ENCODE measurements around the gene MBP.

The MBP gene

DNA sequence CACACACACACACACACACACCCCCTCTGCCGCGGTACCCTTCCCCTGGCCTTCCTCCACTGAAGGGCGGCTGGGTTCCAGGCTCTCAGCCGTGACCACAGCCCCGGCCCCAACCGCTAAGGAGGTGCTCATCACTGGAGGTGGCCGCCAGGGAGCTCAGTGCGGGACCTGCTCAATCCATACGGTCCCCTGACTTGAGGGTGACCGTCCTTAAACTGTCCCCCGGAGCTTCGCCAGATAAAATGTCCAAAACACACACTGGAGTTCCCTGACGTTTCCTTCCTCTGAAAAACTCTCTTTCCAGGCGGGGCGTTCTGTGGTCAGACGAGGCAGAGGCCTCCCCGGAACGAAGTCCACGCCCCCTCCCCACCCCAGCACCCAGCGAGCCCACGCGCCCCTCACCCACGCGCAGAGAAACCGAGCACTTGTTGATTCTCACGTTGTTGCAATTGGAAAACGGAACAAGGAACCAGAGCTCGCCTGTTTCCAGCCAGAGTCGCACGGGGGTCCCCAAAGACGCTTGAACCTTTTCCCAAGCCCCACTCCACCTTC, 1.4 kb downstream of the MBP start:
- TF ChIP-seq FOXP2 (optimal IDR thresholded peaks at IDR 0.05; ENCODE audit: borderline replicate concordance, extremely low read depth, extremely low read length, insufficient read depth), result no peak
- no peak for TF ChIP-seq SIN3A (IDR thresholded peaks at IDR 0.05; ENCODE audit: borderline replicate concordance, insufficient read depth, low read length)
- no peak for TF ChIP-seq POLR2AphosphoS5 (IDR thresholded peaks at IDR 0.05; ENCODE audit: low read depth, low read length)
- TF ChIP-seq TAF1 (IDR thresholded peaks at IDR 0.05; ENCODE audit: borderline replicate concordance, insufficient read depth, low read length), result no peak
- TF ChIP-seq REST (IDR thresholded peaks at IDR 0.05; ENCODE audit: insufficient read depth in 1 of 2, low read depth in 2 of 2, low read length in 2 of 2), result no peak

GRCh38 chr18:77130229-77131099, 2.1 kb downstream of the MBP start:
- TF ChIP-seq TAF1 (IDR thresholded peaks at IDR 0.05; ENCODE audit: borderline replicate concordance, insufficient read depth, low read length) (no peak), REST (IDR thresholded peaks at IDR 0.05; ENCODE audit: insufficient read depth in 1 of 2, low read depth in 2 of 2, low read length in 2 of 2) (no peak), SIN3A (IDR thresholded peaks at IDR 0.05; ENCODE audit: borderline replicate concordance, insufficient read depth, low read length) (no peak), FOXP2 (optimal IDR thresholded peaks at IDR 0.05; ENCODE audit: borderline replicate concordance, extremely low read depth, extremely low read length, insufficient read depth) (no peak), POLR2AphosphoS5 (IDR thresholded peaks at IDR 0.05; ENCODE audit: low read depth, low read length) (no peak)

- no peak for TF ChIP-seq SIN3A (IDR thresholded peaks at IDR 0.05; ENCODE audit: borderline replicate concordance, insufficient read depth, low read length)
- no peak for TF ChIP-seq FOXP2 (optimal IDR thresholded peaks at IDR 0.05; ENCODE audit: borderline replicate concordance, extremely low read depth, extremely low read length, insufficient read depth)
- TF ChIP-seq TAF1 (IDR thresholded peaks at IDR 0.05; ENCODE audit: borderline replicate concordance, insufficient read depth, low read length), result no peak
- TF ChIP-seq REST (IDR thresholded peaks at IDR 0.05; ENCODE audit: insufficient read depth in 1 of 2, low read depth in 2 of 2, low read length in 2 of 2), result no peak
- no peak for TF ChIP-seq POLR2AphosphoS5 (IDR thresholded peaks at IDR 0.05; ENCODE audit: low read depth, low read length)
These were observed 3.4 kb downstream of the MBP start for GRCh38 chr18:77129150-77129551.

- TF ChIP-seq SIN3A (IDR thresholded peaks at IDR 0.05; ENCODE audit: borderline replicate concordance, insufficient read depth, low read length), result no peak
- no peak for TF ChIP-seq POLR2AphosphoS5 (IDR thresholded peaks at IDR 0.05; ENCODE audit: low read depth, low read length)
- no peak for TF ChIP-seq REST (IDR thresholded peaks at IDR 0.05; ENCODE audit: insufficient read depth in 1 of 2, low read depth in 2 of 2, low read length in 2 of 2)
- no peak for TF ChIP-seq TAF1 (IDR thresholded peaks at IDR 0.05; ENCODE audit: borderline replicate concordance, insufficient read depth, low read length)
- TF ChIP-seq FOXP2 (optimal IDR thresholded peaks at IDR 0.05; ENCODE audit: borderline replicate concordance, extremely low read depth, extremely low read length, insufficient read depth), result no peak
These were observed 4.6 kb downstream of the MBP start for GRCh38 chr18:77127769-77128671.

Measured in PFSK-1 (cell line).